ENCODE results near the gene MAN1C1.
"Not testable (repeated sequence)": the region's sequence is repeated elsewhere in the genome, so short reads cannot be mapped to it uniquely, and the experiment has no call there.

The MAN1C1 gene

GRCh38 chr1:25583519-25584370, 32.8 kb upstream of the MAN1C1 start:
- DNase-seq (ENCODE audit: low read depth) = peak; percentile 57

- DNase-seq (ENCODE audit: low read depth) = no peak
Observed at GRCh38 chr1:25586181-25586588, 30.4 kb upstream of the MAN1C1 start.

DNA sequence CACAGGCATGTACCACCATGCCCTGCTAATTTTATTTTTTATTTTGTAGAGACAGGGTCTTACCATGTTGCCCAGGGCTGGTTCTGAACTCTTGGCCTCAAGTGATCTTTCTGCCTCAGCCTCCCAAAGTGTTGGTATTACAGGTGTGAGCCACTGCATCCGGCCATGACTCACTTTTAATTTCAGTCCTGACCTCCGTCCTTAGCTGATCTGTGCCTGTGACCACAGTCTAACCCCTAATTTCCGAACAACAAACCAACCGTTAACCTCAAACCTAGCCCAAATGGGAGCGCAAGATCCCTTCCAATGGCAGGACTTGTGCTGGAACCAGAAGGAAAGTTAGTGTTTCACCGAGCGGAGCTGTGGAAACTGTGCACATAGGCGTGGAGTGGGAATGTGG, 29.3 kb upstream of the MAN1C1 start:
- no peak for DNase-seq (ENCODE audit: low read depth)

- DNase-seq (ENCODE audit: low read depth) = not testable (repeated sequence)
Observed at GRCh38 chr1:25588224-25588623, 28.4 kb upstream of the MAN1C1 start.

DNA sequence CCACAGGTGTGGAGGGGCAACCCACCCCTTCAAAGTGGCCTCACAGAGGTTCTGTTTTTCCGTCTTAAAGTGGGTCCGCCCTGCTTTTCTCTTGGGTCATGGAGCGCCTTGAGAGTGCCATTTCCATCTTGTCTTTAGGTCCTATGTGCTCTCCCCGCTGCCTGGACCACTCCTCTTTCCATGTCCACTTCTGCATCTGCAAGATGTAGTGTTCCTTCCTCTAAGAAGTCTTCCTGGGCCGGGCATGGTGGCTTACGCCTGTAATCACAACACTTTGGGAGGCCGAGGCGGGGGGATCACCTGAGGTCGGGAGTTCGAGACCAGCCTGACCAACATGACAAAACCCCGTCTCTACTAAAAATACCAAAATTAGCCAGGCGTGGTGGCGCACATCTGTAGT, 27.8 kb upstream of the MAN1C1 start:
- not testable (repeated sequence) for DNase-seq (ENCODE audit: low read depth)

DNA sequence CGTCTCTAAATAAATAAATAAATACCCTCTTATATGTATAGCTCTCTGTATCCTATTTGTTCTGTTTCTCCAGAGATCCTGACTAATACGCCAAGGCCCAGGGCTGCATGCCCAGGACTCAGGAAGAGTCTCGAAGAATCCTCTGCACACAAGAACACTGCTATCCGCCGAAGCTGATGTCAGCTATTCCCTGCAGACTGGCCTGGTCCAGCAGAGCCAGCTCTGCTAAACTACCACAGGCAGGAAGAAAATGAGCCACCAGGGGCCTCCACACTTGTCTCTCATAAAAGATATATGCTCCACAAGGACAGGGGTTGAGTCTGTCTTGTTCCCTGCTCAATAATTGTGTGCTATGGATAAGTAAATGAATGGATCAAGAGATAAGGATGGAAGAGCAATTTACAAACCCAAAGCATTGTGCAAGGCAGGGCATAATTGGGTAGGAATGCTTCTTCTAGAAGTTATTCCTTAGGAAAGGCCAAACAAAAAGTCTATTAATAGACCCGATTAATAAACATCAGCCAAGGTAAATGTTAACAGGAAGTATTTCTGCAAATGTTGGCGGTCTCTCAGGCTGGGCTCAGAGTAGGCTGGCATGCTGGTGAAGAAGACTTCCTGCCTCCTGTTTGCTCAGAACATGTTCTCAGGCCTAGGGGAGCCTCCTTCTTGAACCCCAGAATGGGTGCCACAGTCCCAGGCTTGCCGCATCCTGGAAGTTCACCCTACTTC, 26.3 kb upstream of the MAN1C1 start:
- DNase-seq (ENCODE audit: low read depth) = peak; percentile 23

DNA sequence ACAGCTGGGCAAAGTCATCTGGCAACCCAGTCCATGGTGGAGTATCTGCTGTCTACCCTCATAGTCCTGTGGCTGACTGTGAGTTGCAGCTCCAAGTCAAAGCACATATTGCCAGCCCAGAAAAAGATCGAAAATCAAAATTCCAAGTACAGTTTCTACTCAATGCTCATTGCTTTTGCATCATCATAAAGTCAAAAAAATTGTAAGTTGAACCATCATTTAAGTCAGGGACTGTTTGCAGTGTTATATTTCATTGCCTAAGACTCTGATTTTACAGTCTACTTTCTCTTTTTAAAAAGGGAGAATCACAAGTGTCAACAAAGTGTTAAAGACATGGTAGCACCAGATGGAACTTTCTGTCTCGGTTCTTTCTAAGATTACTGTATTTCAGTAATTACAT, 22.7 kb upstream of the MAN1C1 start:
- DNase-seq (ENCODE audit: low read depth) = no peak

GRCh38 chr1:25594971-25595370, 21.6 kb upstream of the MAN1C1 start:
- no peak for DNase-seq (ENCODE audit: low read depth)

DNA sequence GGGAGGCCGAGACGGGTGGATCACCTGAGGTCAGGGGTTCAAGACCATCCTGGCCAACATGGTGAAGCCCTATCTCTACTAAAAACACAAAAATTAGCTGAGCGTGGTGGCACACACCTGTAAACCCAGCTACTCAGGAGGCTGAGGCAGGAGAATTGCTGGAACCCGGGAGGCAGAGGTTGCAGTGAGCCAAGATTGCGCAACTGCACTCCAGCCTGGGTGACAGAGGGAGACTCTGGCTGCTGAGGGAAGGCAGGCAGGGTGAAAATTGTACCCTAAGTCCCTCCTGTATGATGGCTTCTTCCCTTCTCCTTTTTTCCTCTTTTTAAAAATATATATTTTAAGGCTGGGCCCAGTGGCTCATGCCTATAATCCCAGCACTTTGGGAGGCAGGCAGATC, 19.9 kb upstream of the MAN1C1 start:
- DNase-seq (ENCODE audit: low read depth) = not testable (repeated sequence)

DNA sequence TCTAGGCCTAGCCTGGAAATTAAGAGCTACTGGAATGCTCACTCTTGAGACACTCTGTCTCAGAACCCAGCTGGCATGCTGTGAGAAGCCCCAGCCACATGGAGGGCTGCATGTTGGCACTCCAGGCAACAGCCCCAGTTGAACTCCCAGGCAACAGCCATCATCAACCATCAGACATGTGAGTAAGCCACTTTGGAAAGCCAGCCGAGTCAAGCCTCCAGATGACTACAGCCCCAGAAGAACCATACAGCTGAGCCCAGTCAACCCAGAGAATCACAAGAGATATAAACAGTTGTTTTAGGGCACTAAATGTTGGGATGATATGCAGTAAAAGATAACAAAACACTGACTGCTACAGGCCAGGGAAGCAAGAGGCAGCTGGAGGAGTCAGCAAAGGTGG, 17.7 kb upstream of the MAN1C1 start:
- no peak for DNase-seq (ENCODE audit: low read depth)

DNA sequence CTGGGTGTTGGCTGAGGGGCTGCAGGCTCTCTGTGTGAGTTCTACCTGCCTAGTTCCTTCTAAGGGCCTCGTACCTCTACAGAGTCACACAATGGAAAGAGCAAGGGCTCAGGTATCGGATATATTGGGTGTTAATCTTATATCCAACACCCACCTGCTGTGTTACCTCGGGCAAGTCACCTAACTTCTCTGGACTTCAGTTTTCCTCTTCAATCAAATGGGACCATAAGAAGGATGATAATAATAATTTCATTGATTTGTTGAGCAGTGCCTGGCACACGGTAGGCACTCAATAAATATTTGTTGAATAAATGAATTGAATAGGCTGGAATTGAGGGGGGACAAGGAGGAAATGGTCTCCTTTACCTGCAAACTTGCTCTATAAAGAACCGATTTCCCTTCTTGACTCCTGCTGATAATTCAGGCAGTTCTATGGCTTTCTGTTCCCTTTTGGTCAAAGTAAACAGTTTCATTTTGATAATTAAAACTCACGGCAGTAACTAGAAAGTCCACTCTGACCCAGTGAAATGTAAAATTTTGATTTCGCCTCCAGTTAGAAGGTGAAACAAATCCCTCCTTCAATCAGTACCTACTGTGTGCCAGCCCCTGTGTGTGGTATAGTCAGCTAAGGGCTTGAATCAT, 16.5 kb upstream of the MAN1C1 start:
- DNase-seq (ENCODE audit: low read depth) = no peak

- not testable (repeated sequence) for DNase-seq (ENCODE audit: low read depth)
Observed at GRCh38 chr1:25600971-25601699, 15.5 kb upstream of the MAN1C1 start.

DNA sequence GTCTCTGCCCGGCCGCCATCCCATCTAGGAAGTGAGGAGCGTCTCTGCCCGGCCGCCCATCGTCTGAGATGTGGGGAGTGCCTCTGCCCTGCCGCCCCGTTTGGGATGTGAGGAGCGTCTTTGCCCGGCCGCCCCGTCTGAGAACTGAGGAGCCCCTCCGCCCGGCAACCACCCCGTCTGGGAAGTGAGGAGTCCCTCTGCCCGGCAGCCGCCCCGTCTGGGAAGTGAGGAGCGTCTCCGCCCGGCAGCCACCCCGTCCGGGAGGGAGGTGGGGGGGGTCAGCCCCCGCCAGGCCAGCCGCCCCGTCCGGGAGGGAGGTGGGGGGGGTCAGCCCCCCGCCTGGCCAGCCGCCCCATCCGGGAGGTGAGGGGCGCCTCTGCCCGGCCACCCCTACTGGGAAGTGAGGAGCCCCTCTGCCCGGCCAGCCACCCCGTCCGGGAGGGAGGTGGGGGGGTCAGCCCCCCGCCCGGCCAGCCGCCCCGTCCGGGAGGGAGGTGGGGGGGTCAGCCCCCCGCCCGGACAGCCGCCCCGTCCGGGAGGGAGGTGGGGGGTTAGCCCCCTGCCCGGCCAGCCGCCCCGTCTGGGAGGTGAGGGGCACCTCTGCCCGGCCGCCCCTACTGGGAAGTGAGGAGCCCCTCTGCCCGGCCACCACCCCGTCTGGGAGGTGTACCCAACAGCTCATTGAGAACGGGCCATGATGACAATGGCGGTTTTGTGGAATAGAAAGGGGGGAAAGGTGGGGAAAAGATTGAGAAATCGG, 12.6 kb upstream of the MAN1C1 start:
- DNase-seq (ENCODE audit: low read depth) = not testable (repeated sequence)

- DNase-seq (ENCODE audit: low read depth) = no peak
Observed at GRCh38 chr1:25607123-25607522, 9.5 kb upstream of the MAN1C1 start.

DNA sequence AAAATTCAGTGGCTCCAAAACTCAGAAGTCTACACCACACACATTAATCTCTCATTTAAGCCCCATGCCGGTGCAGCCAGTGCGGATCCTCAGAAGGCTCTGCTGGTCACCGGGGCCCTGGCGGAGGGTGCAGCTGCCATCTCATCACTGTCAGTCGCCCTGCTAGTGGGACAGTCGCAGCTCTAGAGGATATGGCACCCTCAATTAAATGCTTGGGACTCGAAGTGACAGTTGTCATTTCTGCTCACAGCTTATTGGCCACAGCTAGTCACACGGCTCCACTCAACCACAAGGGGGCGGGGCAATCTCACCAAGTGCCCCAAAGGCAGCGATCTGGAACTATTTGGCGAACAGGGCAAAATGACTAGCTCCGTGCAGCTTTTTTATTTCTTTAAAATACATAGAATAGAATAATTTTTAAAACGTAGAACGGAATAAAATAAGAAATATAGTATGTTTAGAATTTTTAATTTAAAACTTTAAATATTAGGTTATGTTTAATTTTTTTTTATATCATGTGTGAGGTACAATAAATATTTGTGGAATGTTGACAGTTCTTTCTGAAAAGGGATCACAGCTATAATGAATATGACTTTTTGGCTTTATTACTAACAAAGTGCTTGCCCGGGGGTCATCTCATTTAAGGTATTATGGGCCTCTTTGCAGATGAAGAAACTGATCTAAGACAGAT, 8.0 kb upstream of the MAN1C1 start:
- peak; percentile 78 for DNase-seq (ENCODE audit: low read depth)

DNA sequence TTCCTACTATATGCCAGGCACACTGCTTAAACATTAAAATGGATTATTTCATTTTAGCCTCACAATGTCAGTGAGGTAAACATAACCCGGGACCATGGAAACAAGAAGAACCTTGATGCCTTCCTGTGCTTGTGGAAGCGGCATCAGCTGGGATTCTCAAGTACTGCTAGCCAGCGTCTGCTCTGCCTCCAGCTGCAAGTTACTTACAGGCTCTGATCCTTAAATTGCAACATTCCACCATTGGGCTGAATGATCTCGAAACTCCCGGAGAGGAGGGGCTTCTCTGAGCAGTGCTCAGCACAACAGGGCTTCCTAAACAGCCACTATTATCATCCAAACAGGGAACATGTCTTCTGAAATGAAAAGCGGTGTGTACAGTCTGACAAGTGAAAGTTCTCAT, 6.7 kb upstream of the MAN1C1 start:
- DNase-seq (ENCODE audit: low read depth) = peak; percentile 27

DNA sequence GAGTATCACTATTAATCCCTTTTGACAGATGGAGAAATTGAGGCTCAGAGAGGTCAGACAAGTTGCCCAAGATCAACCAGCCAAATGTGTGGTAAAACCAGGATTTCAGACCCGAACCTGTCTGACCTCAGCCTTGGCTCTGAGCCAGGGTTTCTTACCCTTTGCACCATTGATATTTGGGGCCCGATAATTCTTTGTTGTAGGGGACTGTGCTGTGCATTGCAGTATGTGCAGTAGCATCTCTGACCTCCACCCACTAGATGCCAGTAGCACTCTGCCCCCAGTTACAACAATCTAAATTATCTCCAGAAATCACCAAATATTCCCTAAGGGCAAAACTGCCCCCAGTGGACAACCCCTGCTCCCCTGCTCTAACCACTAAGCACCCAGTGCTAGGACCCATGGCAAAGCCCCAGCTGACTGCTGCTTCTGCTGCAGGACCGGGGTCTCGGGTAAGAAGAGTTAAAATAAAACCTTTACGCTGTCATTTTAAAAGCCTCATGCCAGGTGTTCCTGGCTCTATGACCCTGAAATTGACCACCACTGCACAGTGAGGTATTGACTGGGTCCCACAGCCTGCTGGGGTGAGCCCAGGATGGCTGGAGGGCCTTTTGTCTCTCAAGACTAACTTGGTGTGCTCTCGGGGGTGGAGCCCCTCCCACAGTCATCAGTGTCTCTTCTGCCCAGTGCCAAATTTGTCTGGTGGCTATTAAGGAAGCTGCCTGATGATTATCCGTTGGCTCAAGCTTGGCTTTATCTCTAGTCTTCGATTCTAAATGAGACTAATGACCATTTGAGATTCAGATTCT, 5.6 kb upstream of the MAN1C1 start:
- peak; percentile 41 for DNase-seq (ENCODE audit: low read depth)

- no peak for DNase-seq (ENCODE audit: low read depth)
Observed at GRCh38 chr1:25611843-25612242, 4.7 kb upstream of the MAN1C1 start.

DNA sequence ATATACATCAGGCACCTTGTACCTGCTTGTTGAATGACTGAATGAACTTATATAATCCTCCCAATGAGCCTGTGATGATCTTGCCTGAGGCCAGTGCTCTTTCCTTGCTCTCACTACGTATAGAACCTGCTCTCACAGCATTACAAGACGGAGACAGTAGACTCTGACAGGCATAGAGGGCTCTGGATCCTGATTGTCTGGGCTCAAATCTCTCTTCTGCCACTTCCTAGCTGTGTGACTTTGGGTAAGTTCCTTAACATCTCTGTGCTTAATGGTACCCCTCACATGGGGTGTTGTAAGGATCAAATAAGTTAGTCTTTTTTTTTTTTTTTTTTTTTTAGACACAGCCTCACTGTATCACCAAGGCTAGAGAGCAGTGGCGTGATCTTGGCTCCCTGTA, 4.2 kb upstream of the MAN1C1 start:
- DNase-seq (ENCODE audit: low read depth) = no peak

DNA sequence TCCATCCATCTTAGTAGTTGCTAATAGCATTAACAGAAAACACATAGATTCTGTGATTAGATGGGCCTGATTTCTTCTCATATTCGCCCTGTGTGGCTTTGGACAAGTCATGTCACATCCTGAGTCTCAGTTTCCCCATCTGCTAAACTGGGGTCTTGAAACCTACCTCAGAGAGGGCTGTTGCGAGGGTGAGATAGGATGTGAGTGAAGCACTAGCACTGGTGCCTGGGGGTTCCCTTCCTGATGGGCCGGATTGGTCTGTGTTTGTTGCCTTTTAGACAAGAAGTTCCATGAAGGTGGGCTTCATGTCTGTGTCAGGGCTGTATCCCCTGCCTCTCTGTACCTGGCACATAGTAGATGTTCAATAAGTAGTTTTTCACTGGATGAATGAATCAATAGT, 3.5 kb upstream of the MAN1C1 start:
- DNase-seq (ENCODE audit: low read depth) = no peak

All from EH (cell line).